Suprapubic skin (tissue), 4 donors: ENCODE data around the gene PDE3B. TPM values are rescaled to one million over a fixed set of nuclear protein-coding genes. Genes with fewer than 3 reads are reported as not detected.

Experiments
- DNase-seq, 2 donors: peaks; one replicate each; pipeline ENCODE4 v3.0.0-alpha.2; 2019; ENCODE audit warnings: low spot score in 2 of 2
- H3K27ac ChIP-seq: fragments of 200-600 bp; sonication (generic); one replicate; pipeline ENCODE4 v1.5.1; 2019
- H3K27me3 ChIP-seq: fragments of 200-600 bp; sonication (generic); one replicate; pipeline ENCODE4 v1.5.1; 2019
- H3K36me3 ChIP-seq: fragments of 200-600 bp; sonication (generic); one replicate; pipeline ENCODE4 v1.5.1; 2019
- H3K4me1 ChIP-seq: fragments of 200-600 bp; sonication (generic); one replicate; pipeline ENCODE4 v1.5.1; 2019
- H3K4me3 ChIP-seq: fragments of 200-600 bp; sonication (generic); one replicate; pipeline ENCODE4 v1.5.1; 2019; ENCODE audit warnings: mild to moderate bottlenecking
- H3K9me3 ChIP-seq: fragments of 200-600 bp; sonication (generic); one replicate; pipeline ENCODE4 v1.5.1; 2019
- EP300 ChIP-seq: sonication (generic); formaldehyde crosslinking; IDR thresholded peaks from one replicate; pipeline ENCODE4 v1.6.1; 2017; ENCODE audit warnings: antibody characterized with exemption
- POLR2A ChIP-seq, 2 donors: fragments of 450-650 bp; IDR thresholded peaks; one replicate each; pipeline ENCODE4 v1.6.1; 2017; ENCODE audit warnings: antibody characterized with exemption in 2 of 2, mild to moderate bottlenecking in 2 of 2, moderate library complexity in 2 of 2
- POLR2AphosphoS5 ChIP-seq, 3 donors: sonication (generic); formaldehyde crosslinking; IDR thresholded peaks; one replicate each; pipeline ENCODE4 v1.6.1; 2017; ENCODE audit warnings: antibody characterized with exemption in 3 of 3
- WGBS: methylation state at CpG from one replicate; pipeline ENCODE4 v1.1.5; 2018; 5-methylcytosine and 5-hydroxymethylcytosine counted together
- total RNA-seq, 4 donors: library from RNA; depleted of rRNA; stranded (reverse); fragments of >200 nt; gene quantifications; one replicate each; pipeline ENCODE4 v1.1.0, GENCODE V29; 2016
- TF ChIP-seq, protein P1 (sequence below), 2 donors: fragments of 200-600 bp in 1 of 2; fragments of 450-650 bp in 1 of 2; sonication (generic) in 1 of 2; IDR thresholded peaks; one replicate each; pipeline ENCODE4 v1.5.1; 2016 to 2019; ENCODE audit warnings: antibody characterized with exemption in 2 of 2, mild to moderate bottlenecking in 1 of 2, moderate library complexity in 1 of 2

The PDE3B gene
- total RNA-seq, 4 donors from 2014 or later: 1.9 to 6.8 (median 2.7) TPM

DNA sequence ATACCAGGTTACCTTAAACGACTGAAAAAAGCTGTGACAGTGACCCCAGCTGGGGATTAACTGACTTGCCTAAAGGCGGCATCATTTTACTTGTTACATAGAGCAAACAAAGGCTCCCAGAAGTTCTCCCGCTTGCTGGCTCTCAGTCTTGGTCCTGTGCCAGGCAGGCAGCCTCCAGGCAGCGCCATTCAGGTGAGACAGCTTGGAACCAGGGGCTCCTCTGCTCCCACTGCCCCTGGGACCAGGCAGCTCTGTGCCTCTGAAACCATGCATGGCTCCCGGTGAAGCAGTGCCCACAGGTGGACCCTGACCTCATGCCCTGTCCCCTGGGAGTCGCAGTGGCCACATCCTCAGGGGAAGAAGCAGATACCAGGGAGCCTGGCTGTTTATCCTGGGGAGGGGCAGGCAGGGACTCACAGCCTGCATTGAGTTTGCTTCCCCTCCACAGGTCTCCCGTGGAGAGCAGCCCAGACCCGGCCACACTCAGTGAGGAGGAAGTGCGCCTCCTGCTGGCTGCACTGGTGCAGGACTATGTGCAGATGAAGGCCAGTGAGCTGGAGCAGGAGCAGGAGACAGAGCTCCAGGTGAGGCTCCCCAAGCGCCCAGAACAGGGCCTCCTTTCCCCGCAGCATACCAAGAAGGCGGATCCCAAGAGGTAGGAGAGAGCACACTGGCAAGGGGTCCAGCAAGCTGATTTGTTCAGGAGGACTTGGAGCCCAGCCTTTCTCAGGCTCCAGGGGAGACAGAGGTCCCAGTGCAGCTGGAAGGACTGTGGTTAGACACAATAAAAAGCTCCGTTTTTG lies 264.0 kb downstream of the PDE3B start:
- no peaks in the 10 kb centered on the region for H3K9me3 ChIP-seq
- no peaks in the 10 kb centered on the region for H3K27me3 ChIP-seq
- H3K4me3 ChIP-seq: no peak overlapping the region
- H3K36me3 ChIP-seq: no peaks in the 10 kb centered on the region
- no peak for TF ChIP-seq EP300
- TF ChIP-seq, protein P1, sequence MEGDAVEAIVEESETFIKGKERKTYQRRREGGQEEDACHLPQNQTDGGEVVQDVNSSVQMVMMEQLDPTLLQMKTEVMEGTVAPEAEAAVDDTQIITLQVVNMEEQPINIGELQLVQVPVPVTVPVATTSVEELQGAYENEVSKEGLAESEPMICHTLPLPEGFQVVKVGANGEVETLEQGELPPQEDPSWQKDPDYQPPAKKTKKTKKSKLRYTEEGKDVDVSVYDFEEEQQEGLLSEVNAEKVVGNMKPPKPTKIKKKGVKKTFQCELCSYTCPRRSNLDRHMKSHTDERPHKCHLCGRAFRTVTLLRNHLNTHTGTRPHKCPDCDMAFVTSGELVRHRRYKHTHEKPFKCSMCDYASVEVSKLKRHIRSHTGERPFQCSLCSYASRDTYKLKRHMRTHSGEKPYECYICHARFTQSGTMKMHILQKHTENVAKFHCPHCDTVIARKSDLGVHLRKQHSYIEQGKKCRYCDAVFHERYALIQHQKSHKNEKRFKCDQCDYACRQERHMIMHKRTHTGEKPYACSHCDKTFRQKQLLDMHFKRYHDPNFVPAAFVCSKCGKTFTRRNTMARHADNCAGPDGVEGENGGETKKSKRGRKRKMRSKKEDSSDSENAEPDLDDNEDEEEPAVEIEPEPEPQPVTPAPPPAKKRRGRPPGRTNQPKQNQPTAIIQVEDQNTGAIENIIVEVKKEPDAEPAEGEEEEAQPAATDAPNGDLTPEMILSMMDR (IDR thresholded peaks at IDR 0.05): peak; percentile 17 to 62
- WGBS: 22% methylated on average over 8 of the region's 13 CpGs
- peak; percentile 85 to 88 for DNase-seq
- no peak overlapping the region for H3K27ac ChIP-seq
- peaks cover 22% of the 10 kb centered on the region for H3K4me1 ChIP-seq

DNA sequence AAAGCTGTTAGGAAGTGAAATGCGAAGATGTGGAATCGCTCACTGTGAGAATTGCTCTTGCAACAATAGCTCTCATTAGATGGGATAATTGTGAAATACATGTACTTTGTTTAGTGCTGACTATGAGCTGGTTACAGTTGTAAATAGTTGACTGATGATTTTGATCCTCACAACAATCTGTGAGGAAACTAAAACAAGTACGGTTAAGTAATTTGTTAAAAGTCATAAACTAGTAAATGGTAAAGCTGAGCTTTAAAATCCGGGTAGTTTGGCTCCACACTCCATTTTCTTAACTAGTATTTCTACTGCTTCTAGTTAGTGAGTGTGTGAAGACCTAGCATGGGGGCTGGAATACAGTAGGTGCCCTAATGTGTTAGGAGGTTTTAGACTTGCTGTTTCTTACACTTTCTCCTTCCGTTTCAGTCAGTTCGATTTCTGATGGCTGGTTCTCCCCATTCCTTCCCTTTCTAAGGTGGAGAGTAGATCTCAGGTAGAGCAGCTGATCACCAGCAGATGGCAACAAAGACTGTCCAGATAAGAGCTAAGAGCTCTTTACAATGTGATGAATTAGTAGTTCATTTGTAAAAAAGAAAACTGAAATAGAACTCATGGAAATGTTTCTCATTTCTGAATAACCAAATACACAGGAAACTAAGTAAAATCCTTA lies 264.7 kb downstream of the PDE3B start:
- no peak for DNase-seq
- Histone ChIP-seq H3K4me3 (no peak overlapping the region), H3K27me3 (no peaks in the 10 kb centered on the region), H3K9me3 (no peaks in the 10 kb centered on the region), H3K4me1 (peaks cover 22% of the 10 kb centered on the region), H3K27ac (no peak overlapping the region), H3K36me3 (no peaks in the 10 kb centered on the region)
- WGBS: 25% methylated on average over 6 of the region's 6 CpGs
- TF ChIP-seq, protein P1 (IDR thresholded peaks at IDR 0.05): peak; percentile 16 to 32
- TF ChIP-seq POLR2A (IDR thresholded peaks at IDR 0.05) (no peak), POLR2AphosphoS5 (IDR thresholded peaks at IDR 0.05) (no peak)

DNA sequence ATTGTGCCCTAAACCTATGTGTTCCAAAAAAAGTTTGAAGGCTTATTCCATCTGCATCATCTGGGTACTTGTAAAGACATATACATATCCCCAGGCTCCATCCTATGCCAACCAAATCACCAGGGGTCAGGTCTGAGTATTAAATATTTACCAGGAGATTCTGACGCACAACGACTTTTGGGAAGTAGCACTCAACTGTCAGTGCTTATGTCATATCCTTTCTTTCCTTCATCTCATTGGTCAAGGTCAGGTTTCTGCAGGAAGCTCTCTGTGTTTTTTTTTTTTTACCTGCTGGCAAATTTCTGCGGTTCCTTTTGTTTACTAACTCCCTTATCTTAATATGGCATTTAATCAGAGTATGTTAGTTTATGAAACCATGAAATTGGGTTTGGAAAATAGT lies 270.9 kb downstream of the PDE3B start:
- TF ChIP-seq EP300: no peak
- no peak for TF ChIP-seq POLR2AphosphoS5 (IDR thresholded peaks at IDR 0.05)
- TF ChIP-seq POLR2A (IDR thresholded peaks at IDR 0.05): no peak
- TF ChIP-seq, protein P1 (IDR thresholded peaks at IDR 0.05): no peak
- 60% methylated on average over 3 of the region's 3 CpGs for WGBS

DNA sequence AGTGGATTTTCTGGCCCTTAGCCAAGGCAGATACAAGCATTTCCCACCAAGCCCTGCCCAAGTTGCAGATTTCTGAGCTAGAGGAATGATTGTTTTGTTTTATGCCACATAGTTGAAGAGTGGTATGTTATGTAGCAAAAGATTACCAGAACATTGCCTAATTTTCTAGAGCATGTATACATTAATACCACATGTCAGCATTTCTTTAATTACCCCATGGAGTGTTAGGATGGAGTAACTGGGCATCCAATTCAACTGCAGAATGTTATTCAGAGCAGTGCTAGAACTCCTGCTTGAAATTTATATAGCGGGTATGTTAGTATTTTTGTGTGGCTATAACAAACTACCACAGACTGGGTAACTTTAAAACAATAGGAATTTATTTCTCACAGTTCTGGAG lies 272.8 kb downstream of the PDE3B start:
- TF ChIP-seq POLR2AphosphoS5 (IDR thresholded peaks at IDR 0.05) (no peak), POLR2A (IDR thresholded peaks at IDR 0.05) (no peak), EP300 (no peak)
- TF ChIP-seq, protein P1 (IDR thresholded peaks at IDR 0.05): no peak
- Histone ChIP-seq H3K36me3 (no peaks in the 10 kb centered on the region), H3K27ac (no peak overlapping the region), H3K4me1 (no peaks in the 10 kb centered on the region), H3K4me3 (no peak overlapping the region), H3K27me3 (no peaks in the 10 kb centered on the region), H3K9me3 (no peaks in the 10 kb centered on the region)
- no peak for DNase-seq
- WGBS: 100% methylated on average over 1 of the region's 1 CpG

More for the DNA sequence above, 270.9 kb downstream of the PDE3B start:
- Histone ChIP-seq H3K27ac (no peak overlapping the region), H3K4me3 (no peak overlapping the region), H3K27me3 (no peaks in the 10 kb centered on the region), H3K36me3 (no peaks in the 10 kb centered on the region), H3K4me1 (no peaks in the 10 kb centered on the region), H3K9me3 (no peaks in the 10 kb centered on the region)
- no peak for DNase-seq

Other genes with a start within 250 kb of the PDE3B start
- 10 to 100 TPM; 62.8 to 66.0 (median 64.8) TPM for gene COPB1, start 144.0 kb upstream of the PDE3B start, total RNA-seq
- gene PSMA1, start 123.4 kb upstream of the PDE3B start, total RNA-seq: 100 to 1,000 TPM in 2 of 4 donors, 10 to 100 TPM in 2; 86.1 to 115 (median 99.6) TPM
- gene CYP2R1, start 248.4 kb downstream of the PDE3B start, total RNA-seq: 10 to 100 TPM; 14.0 to 41.3 (median 20.6) TPM